Epidermal melanocyte (primary cell): Measurements from ENCODE around the gene ARHGEF17.
"Not testable (repeated sequence)": the region's sequence is repeated elsewhere in the genome, so short reads cannot be mapped to it uniquely, and the experiment has no call there.

ENCODE experiments used
- DNase-seq: peaks from one replicate; pipeline ENCODE4 v3.0.0; 2011; ENCODE audit warnings: low spot score; ENCODE audit not compliant: insufficient read length

The ARHGEF17 gene

DNA sequence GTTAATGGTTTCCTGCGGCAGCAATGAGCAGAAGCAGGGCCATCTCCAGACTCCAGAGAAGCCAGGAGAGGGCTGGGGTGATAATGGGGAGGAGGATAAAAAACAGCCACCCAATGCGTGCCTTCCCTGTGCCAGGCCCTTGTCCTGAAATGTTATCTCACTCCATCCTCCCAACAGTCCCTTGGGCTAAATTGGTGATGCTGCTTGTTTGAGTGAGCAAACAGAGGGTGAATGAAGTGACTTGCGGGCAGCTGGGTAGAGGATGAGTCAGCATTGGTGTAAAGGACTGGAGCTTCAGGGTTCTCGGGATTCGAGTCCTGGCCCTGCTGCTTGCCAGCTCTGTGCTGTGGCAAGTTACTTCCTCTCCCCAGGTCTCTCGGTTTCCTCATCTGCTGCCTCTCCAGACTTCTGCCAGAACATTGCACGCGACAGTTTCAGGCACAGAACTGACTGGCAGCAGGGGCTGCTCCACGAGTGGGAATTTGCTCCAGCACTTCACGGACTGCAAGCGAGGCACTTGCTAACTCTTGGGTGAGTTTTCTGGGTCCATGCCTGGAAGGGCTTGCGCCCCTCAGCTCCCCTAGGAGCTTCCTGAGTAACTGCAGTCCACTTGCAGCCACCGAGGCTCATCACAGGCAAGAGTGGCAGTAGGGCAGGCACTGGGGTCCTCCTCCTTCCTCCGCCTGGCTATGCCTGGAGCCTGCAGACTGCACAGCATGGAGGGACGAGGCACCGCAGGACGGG is 36.0 kb upstream of the ARHGEF17 start, which contains the start of gene P2RY6:
Gene P2RY6 (plus strand): TSS at position 403 of the 744 bp plus-strand sequence. CDS start 24,181 bp downstream, outside the sequence.
- no peak for DNase-seq

GRCh38 chr11:73272680-73273038 is 35.4 kb upstream of the ARHGEF17 start:
- DNase-seq = no peak

DNA sequence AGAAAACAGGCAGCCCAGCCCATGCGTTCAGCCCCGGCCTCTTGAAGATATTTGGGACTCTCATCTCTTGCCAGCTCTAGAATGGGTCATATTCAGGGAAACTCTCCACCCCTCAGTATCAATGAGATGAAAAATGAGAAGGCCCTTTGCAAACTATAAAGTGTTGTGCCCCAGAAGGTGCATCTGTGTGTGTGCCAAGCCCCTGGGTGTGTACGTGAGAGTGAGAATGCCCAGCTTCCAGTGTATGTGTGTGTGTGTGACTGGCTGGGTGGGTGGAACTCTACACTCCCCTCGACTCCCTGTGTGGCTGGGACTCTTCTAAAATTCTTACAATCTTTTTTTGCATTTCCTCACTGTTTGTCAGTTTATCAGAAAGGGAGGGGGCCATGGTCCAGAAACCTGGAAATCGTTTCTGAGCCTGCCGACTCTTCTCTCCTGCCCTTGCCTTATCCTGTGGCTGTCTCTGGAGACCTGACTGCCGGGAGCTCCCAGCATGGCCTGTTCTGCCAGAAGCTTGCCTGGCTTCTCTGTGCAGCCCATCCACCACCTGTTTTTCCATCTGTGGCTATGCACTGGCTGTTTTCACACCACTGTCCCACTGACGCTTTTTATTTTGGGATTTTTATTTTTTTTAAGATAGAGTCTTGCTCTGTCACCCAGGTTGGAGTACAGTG is 34.7 kb upstream of the ARHGEF17 start:
- no peak for DNase-seq

DNA sequence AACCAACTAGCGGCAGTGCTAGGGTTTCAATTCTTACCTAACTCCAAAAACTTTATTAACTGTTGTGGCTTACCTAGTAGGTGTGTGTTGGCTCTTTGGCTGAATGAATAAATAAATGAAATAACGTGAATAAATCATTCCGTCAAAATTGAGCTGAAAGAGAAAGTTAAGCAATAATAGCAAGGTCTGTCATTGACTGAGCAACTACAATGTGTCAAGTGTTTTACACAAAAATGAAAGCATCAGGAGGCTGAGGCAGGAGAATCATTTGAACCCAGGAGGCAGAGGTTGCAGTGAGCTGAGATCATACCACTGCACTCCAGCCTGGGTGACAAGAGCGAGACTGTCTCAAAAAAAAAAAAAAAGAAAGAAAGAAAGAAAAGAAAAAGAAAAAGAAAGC is 33.9 kb upstream of the ARHGEF17 start:
- DNase-seq = not testable (repeated sequence)

DNA sequence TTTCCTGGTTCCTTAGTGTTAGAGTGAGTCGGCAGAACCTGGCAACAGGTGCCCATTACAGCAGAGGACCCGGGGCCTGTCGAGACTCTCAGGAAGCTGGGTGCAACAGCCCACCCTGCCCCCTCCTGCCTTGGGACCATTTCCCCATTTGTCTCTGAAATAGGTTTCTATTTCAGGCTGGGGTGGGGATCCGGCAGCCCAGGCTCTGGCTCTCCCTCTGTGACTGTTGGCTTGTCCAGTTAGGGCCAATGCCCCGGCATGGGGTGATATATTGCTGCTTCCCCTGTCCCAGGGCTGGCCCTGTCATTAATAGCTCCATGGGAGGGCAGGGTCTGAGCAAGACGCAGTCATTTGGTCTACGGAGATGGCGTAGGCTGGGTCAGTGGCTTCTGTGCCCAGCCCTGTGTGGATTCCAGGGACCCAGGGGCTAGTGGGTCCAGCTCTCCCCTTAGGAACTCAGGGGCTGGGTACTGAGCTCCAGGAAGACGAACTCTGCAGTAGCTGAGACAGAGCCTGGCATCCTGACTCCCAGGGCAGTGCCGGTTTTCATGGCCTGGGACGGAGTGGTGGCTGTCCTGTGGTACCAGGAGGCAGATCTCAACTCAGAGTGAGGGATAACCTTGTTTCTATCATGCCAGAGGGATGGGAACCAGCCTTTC is 33.2 kb upstream of the ARHGEF17 start:
- no peak for DNase-seq

DNA sequence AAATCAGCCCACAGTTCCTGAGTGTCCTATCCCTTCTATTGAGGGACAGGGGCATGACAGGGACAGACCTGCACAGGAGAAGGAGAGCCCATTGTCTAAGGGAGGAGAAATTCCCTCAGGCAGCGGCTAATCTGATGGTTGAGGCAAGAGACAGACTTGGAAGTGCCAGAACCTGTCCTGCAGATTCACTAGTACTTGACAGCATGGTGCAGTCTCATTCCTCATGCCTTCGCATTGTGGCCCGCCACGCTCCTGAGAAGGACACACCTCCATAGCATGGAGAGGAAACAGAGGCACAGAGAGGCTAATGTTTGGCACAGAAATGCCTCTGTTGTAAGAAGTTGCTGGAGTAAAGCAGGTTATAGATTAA is 32.7 kb upstream of the ARHGEF17 start:
- no peak for DNase-seq

DNA sequence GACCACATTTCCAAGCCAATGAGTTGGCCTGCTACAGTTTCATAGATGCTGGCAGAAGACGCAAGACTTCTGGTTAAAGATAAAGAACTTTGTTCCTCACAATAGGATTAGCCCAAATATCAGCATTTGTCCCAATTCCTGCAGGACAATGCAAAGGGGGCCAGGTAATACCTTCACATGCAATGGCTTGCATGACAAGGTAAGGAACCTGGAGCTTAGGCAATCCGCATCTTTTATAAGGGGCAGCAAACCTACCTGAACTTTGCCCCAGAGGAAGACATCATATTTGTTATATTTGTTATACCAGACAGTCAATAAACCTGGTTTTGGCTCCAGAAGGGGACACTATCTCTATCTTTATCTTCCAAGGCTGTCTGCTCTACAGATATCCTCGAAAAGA is 30.6 kb upstream of the ARHGEF17 start:
- DNase-seq = no peak

GRCh38 chr11:73280626-73281025 is 27.4 kb upstream of the ARHGEF17 start:
- no peak for DNase-seq

- no peak for DNase-seq
These were observed 26.8 kb upstream of the ARHGEF17 start for GRCh38 chr11:73281201-73281741.

GRCh38 chr11:73281796-73282660 is 26.0 kb upstream of the ARHGEF17 start:
- no peak for DNase-seq

- DNase-seq = no peak
These were observed 24.6 kb upstream of the ARHGEF17 start for GRCh38 chr11:73283276-73284000.

DNA sequence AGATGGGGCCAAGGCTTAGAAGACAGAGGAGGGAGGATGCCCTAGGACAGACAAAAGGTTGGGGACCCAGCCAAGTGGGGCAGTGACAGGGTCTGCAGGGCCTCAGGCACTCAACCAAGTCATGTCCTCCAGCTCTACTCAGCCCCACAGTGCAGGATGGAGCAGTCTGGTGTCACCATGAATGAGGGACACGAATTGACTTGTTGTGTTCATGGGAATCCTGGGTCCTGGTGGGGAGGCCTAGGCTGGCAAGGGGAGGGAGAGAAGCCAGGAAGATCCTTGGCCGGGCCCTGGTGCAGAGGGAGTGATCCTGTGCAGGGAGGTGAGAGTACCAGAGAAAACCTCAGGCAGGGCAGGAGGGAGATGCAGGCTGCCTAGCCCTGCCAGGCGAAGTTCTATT is 24.0 kb upstream of the ARHGEF17 start:
- DNase-seq = no peak

- DNase-seq = no peak
These were observed 22.4 kb upstream of the ARHGEF17 start for GRCh38 chr11:73285721-73286120.

DNA sequence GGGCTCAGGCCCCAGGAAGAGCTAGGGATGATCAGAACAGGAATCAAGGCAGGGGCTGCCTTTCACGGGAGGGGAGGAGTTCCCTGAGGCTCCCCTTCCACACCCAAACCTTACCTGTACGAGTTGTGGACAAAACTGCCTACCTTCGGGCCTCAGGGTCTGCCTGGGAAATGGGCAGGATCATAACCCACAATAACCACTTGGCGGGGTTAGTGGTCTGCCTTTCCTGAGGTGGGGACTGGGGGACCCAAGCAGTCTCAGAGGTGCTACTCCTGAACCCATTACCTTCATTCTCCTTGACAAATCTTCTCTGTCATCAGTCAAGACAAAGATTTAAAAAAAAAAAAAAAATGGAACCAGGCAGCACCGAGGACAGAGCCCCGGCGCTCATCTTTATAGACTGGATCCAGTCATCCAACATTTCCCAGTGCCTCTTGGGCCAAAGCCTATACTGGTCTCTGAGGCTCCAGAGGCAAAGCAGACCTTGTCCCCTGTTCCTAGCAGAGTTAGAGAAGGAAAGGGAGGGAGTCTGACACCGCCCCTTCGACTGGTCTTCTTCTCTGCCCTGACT is 21.8 kb upstream of the ARHGEF17 start:
- no peak for DNase-seq

- no peak for DNase-seq
These were observed 20.5 kb upstream of the ARHGEF17 start for GRCh38 chr11:73287400-73288101.

DNA sequence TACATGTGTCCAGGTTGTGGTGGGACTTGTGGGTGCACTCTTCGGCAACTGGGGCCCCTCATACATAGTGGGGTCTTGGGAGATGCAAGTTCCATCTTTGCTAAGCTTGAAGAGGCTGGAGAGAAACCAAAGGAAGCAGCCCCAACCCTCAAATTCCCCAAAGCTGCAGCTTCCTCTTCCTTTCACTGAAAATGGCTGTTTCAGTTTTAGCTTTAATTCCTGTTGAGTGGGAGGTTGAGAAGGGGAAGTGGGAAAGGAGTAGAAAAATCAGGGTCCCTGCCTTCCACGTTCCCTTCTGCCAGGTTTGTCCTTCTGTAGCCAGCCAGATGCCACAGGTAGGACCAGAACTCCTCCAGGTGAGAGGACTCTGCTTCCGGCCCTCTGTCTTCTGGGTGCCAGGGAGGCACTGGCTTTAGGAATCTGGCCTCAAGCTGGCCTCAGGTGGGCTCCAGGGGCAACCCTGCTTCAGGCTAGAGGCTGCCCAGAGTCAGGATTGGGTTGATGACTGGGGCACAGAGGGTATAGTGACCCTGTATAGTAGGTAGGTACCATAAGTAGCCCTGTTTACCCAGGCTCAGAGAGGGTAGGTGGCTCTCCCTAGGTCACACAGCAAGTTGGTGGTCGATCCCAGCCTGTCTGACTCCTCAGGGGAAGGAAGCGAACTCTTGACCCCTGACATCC is 19.7 kb upstream of the ARHGEF17 start:
- no peak for DNase-seq

GRCh38 chr11:73288873-73289707 is 19.0 kb upstream of the ARHGEF17 start:
- peak; percentile 81 for DNase-seq

GRCh38 chr11:73290536-73290935 is 17.5 kb upstream of the ARHGEF17 start:
- no peak for DNase-seq
